Smooth muscle cell (in vitro differentiated cells): ENCODE data around the gene MAP3K21. TPM values are rescaled to one million over a fixed set of nuclear protein-coding genes. Genes with fewer than 3 reads are reported as not detected.

Experiments used
- DNase-seq: peaks from one replicate; lab custom pipeline; 2025; ENCODE audit not compliant: unreplicated experiment; lab: John Stamatoyannopoulos, UW
- H2AFZ ChIP-seq: fragments of 200-600 bp; sonication (generic); 2 replicates; pipeline ENCODE4 v1.6.0; 2016; ENCODE audit warnings: antibody characterized with exemption, low read depth, mild to moderate bottlenecking
- H3F3A ChIP-seq: fragments of 200-600 bp; sonication (generic); 2 replicates; pipeline ENCODE4 v1.6.0; 2017; ENCODE audit warnings: antibody characterized with exemption, low read depth
- H3K27ac ChIP-seq: fragments of 200-600 bp; sonication (generic); 2 replicates; pipeline ENCODE4 v1.5.1; 2016; ENCODE audit warnings: low read depth, mild to moderate bottlenecking
- H3K27me3 ChIP-seq: fragments of 200-600 bp; sonication (generic); 2 replicates; pipeline ENCODE4 v1.6.1; 2016; ENCODE audit warnings: low read depth, mild to moderate bottlenecking
- H3K36me3 ChIP-seq: fragments of 200-600 bp; sonication (generic); 2 replicates; pipeline ENCODE4 v1.5.1; 2016; ENCODE audit warnings: low read depth
- H3K4me1 ChIP-seq: fragments of 200-600 bp; sonication (generic); 2 replicates; pipeline ENCODE4 v1.5.1; 2016; ENCODE audit warnings: low read depth
- H3K4me2 ChIP-seq: fragments of 200-600 bp; sonication (generic); 2 replicates; pipeline ENCODE4 v1.6.0; 2016; ENCODE audit warnings: mild to moderate bottlenecking
- H3K4me3 ChIP-seq: fragments of 200-600 bp; sonication (generic); 2 replicates; pipeline ENCODE4 v1.5.1; 2016; ENCODE audit warnings: mild to moderate bottlenecking
- H3K79me2 ChIP-seq: fragments of 200-600 bp; sonication (generic); 2 replicates; pipeline ENCODE4 v1.6.0; 2016; ENCODE audit warnings: low read depth, mild to moderate bottlenecking
- H3K9ac ChIP-seq: fragments of 200-600 bp; sonication (generic); 2 replicates; pipeline ENCODE4 v1.6.0; 2016; ENCODE audit warnings: low read depth
- H3K9me3 ChIP-seq: fragments of 200-600 bp; sonication (generic); replicated peaks from 2 replicates; pipeline ENCODE4 v1.5.1; 2016; ENCODE audit warnings: low read depth
- H4K20me1 ChIP-seq: fragments of 200-600 bp; sonication (generic); 2 replicates; pipeline ENCODE4 v1.6.0; 2016; ENCODE audit warnings: low read depth
- CTCF ChIP-seq: fragments of 200-600 bp; sonication (generic); IDR thresholded peaks from 2 replicates; pipeline ENCODE4 v1.5.1; 2017; ENCODE audit warnings: borderline replicate concordance, mild to moderate bottlenecking, antibody characterized with exemption; ENCODE audit not compliant: insufficient read depth, poor library complexity, severe bottlenecking
- WGBS: methylation state at CpG from one replicate; pipeline ENCODE4 v1.1.7; 2016; ENCODE audit warnings: low lambda C conversion rate; 5-methylcytosine and 5-hydroxymethylcytosine counted together
- polyA plus RNA-seq: library from polyadenylated mRNA; unstranded; fragments of >200 nt; fragmentation: Nextera tagmentation; extraction: Ambion mirVana; gene quantifications from 2 replicates; pipeline ENCODE4 v1.2.1, GENCODE V29; 2016
- total RNA-seq: library from RNA; depleted of rRNA; stranded (reverse); fragments of >200 nt; gene quantifications from 2 replicates; pipeline ENCODE4 v1.2.3, GENCODE V29; 2014

The MAP3K21 gene
- total and polyA plus RNA-seq, 2 experiments from 2014 or later, result 0.40 to 2.4 TPM

- Histone ChIP-seq H3K9me3 (no peaks in the 10 kb centered on the region), H3K36me3 (no peaks in the 10 kb centered on the region), H2AFZ (no peak overlapping the region), H3K4me3 (no peak overlapping the region), H3K4me2 (no peak overlapping the region), H3F3A (no peaks in the 10 kb centered on the region), H3K27me3 (no peaks in the 10 kb centered on the region), H4K20me1 (no peaks in the 10 kb centered on the region), H3K9ac (no peak overlapping the region), H3K4me1 (no peaks in the 10 kb centered on the region), H3K27ac (no peak overlapping the region), H3K79me2 (no peaks in the 10 kb centered on the region)
- DNase-seq, result no peak
- WGBS, result 90% methylated on average over 3 of the region's 3 CpGs
- no peak for TF ChIP-seq CTCF
Measured at GRCh38 chr1:233340031-233340555, 12.6 kb downstream of the MAP3K21 start.

- no peaks in the 10 kb centered on the region for H3K27me3 ChIP-seq
- 95% methylated on average over 4 of the region's 4 CpGs for WGBS
- H3K79me2 ChIP-seq, result no peaks in the 10 kb centered on the region
- no peaks in the 10 kb centered on the region for H3K9me3 ChIP-seq
- H3K36me3 ChIP-seq, result no peaks in the 10 kb centered on the region
- no peak overlapping the region for H3K4me3 ChIP-seq
- no peak overlapping the region for H2AFZ ChIP-seq
- H3K9ac ChIP-seq, result no peak overlapping the region
- no peaks in the 10 kb centered on the region for H3F3A ChIP-seq
- no peak for DNase-seq
- H4K20me1 ChIP-seq, result no peaks in the 10 kb centered on the region
- H3K4me1 ChIP-seq, result no peaks in the 10 kb centered on the region
- H3K27ac ChIP-seq, result no peak overlapping the region
- no peak overlapping the region for H3K4me2 ChIP-seq
- no peak for TF ChIP-seq CTCF
Measured at GRCh38 chr1:233340966-233341516, 13.5 kb downstream of the MAP3K21 start.

- TF ChIP-seq CTCF, result no peak
- no peak overlapping the region for H3K9ac ChIP-seq
- no peaks in the 10 kb centered on the region for H3K79me2 ChIP-seq
- H3F3A ChIP-seq, result no peaks in the 10 kb centered on the region
- H3K4me3 ChIP-seq, result no peak overlapping the region
- no peak overlapping the region for H3K27ac ChIP-seq
- H3K4me1 ChIP-seq, result no peaks in the 10 kb centered on the region
- no peaks in the 10 kb centered on the region for H3K36me3 ChIP-seq
- H3K9me3 ChIP-seq, result no peaks in the 10 kb centered on the region
- H3K27me3 ChIP-seq, result no peaks in the 10 kb centered on the region
- no peaks in the 10 kb centered on the region for H4K20me1 ChIP-seq
- DNase-seq, result no peak
- H2AFZ ChIP-seq, result no peak overlapping the region
- H3K4me2 ChIP-seq, result no peak overlapping the region
Measured at GRCh38 chr1:233342086-233342485, 14.6 kb downstream of the MAP3K21 start.

GRCh38 chr1:233343262-233343661 lies 15.7 kb downstream of the MAP3K21 start:
- Histone ChIP-seq H3K9me3 (no peaks in the 10 kb centered on the region), H3K36me3 (no peaks in the 10 kb centered on the region), H3K27ac (no peak overlapping the region), H2AFZ (no peak overlapping the region), H4K20me1 (no peaks in the 10 kb centered on the region), H3K27me3 (no peaks in the 10 kb centered on the region), H3F3A (no peaks in the 10 kb centered on the region), H3K4me2 (no peak overlapping the region), H3K9ac (no peak overlapping the region), H3K4me1 (no peaks in the 10 kb centered on the region), H3K79me2 (no peaks in the 10 kb centered on the region), H3K4me3 (no peak overlapping the region)
- DNase-seq, result no peak
- TF ChIP-seq CTCF, result no peak
- WGBS, result 97% methylated on average over 1 of the region's 1 CpG
